Ramos (cell line): ENCODE results near the gene ERCC4.

Experiments used
- in situ Hi-C: fragments of 300-500 bp; cut with MboI; formaldehyde crosslinking; loops from one replicate; pipeline ENCODE4 v1.14.3; 2022; ENCODE audit warnings: low sequenced_read_pairs; ENCODE audit not compliant: unreplicated experiment

The ERCC4 gene

GRCh38 chr16:13940397-13940933 lies 20.5 kb downstream of the ERCC4 start:
- in situ Hi-C loops = loop anchor here (25.0 kb wide), 1 partner anchor 597 kb away; no protein-coding TSS in a partner anchor

DNA sequence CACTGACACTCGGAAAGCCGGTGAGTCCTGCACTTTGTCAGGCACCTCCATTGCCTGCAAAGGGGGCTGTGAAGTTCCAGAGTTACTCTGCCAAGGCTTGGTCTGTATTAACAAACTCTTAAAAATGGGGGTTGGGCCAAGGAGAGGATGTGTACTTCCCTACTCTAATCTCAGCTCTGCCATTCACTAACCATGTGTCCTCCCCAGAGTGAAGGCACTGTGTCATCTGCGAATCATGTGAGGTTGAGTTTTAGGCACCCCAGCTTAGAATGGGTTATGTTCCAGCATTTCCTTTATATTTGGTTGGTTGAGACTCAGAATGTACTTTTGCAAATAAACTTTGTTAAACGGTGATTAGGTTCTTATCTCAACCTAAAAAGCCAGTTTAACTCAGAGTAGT lies 24.9 kb downstream of the ERCC4 start:
- in situ Hi-C loops = loop anchor here (25.0 kb wide), 1 partner anchor 592 kb away; no protein-coding TSS in a partner anchor

GRCh38 chr16:13945744-13946485 lies 26.0 kb downstream of the ERCC4 start:
- in situ Hi-C loops = loop anchor here (25.0 kb wide), 1 partner anchor 591 kb away; no protein-coding TSS in a partner anchor

DNA sequence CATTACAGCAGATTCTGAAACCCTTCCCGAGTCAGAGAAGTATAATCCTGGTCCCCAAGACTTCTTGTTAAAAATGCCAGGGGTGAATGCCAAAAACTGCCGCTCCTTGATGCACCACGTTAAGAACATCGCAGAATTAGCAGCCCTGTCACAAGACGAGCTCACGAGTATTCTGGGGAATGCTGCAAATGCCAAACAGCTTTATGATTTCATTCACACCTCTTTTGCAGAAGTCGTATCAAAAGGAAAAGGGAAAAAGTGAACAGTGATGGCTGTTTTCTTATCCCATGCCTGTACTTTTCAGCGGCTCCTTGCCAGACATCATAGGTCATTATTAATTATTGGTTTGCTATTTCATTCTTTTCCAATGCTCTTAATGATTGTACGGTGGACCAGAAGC lies 28.1 kb downstream of the ERCC4 start:
- in situ Hi-C loops = loop anchor here (25.0 kb wide), 1 partner anchor 589 kb away; no protein-coding TSS in a partner anchor

GRCh38 chr16:13950821-13951547 lies 31.0 kb downstream of the ERCC4 start:
- in situ Hi-C loops = no loop called here

GRCh38 chr16:13951611-13952010 lies 31.7 kb downstream of the ERCC4 start:
- in situ Hi-C loops = no loop called here

DNA sequence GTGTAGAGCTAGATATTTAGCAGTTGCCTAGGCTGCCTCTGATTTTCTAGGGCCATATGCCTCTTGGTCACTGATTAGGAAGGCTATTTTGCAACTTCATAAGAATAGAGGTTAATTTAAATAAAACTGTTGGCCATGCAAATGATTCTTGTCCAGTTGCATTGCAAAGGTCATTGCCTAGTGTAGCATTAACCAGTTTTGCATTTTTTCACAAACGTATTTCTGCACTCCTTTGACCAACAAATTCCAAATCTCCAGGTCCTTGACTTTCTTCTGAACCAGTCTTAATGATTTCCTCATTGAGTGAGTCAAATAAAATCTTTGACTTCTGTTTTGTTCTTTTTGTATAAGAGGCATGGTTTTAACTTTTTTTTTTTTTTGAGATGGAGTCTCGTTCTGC lies 33.5 kb downstream of the ERCC4 start:
- in situ Hi-C loops = no loop called here

DNA sequence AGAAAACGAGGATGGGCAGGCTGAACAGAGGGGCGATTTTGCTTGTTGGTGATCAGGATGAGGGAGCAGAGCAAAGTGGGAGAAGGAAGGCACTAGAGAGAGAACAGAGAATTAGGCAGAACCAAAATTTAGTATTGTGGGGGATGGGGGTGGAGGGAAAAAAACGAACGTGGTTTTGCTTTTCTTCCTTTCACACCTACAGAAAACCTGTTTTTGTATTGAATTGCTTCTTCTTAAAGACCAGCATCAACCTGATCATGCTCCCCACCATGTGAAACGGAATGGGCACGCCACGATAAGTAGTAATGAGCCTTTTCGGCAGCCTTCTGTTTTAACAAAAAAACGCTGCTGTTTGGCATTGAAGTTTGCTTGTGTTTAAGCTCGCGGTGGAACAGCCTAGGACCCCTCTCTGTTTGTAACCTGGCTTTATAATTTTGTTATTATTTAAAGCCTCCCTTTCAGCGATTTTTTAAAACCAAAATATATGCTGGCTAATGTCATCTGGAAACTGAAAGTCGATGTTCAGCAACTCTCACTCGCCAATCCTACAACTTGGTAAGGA lies 36.8 kb downstream of the ERCC4 start:
- in situ Hi-C loops = no loop called here

DNA sequence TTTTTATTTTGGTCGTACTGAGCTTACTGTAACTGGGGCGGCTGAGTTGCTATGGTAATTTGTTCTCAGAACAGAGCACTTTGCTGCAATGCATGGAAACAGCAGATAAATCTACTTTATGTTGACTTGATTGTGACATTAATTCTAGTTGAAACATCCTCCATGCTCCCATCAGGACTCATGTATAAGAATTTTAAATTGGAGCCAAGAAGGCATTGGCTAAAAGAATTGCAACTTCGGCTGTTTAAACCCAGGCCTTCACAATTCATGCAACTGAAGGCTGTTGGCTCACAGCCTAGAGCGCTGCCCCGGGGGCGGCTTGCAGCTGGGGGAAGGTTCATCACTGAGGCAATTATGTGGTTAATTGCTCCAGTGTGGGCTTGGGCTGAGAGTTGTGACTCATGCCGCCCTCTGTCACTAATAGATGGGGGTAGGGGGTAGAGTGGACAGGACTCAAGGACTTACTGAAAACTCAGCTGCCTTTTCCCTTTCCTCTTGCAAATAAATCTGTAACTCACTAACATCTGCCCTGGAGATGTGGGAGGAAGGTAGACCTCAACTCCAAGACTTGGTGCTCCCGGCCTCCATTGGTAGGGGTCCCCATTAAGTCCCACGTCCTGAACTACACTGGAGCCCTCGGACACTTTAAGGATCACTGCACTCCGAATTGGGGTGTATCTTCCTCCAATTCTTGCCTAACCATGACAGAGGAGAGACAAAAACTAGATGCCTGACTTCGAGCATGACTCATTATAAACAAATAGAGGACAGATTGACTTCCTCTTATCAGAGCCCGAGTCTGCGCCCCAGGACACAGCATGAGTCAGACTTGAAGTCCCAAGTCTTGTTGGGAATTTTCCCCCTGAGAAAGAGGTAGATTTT lies 37.5 kb downstream of the ERCC4 start:
- in situ Hi-C loops = no loop called here

DNA sequence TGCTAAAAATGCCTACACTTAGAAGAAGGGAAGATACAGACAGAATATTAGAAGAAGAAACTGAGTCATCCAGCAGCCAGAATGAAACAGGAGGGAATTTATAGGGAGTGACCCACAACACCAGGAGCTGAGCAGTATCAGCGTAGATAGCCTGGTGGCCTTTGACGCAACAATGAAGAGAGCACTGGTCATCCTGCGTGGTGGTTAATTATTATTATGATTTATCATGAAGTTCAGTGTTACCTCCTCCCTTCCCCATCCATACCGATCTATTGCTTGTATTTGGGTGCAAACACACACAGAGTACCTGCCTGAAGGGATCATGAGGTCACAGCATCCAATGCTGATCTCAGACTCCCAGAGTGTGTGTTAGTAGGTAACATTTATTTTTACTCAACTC lies 38.5 kb downstream of the ERCC4 start:
- in situ Hi-C loops = no loop called here

GRCh38 chr16:13959626-13960025 lies 39.7 kb downstream of the ERCC4 start:
- in situ Hi-C loops = no loop called here

- in situ Hi-C loops = no loop called here
These were observed 41.3 kb downstream of the ERCC4 start for GRCh38 chr16:13961099-13961811.

- in situ Hi-C loops = no loop called here
These were observed 42.3 kb downstream of the ERCC4 start for GRCh38 chr16:13962232-13962631.

- in situ Hi-C loops = no loop called here
These were observed 48.9 kb downstream of the ERCC4 start for GRCh38 chr16:13968835-13969234.

DNA sequence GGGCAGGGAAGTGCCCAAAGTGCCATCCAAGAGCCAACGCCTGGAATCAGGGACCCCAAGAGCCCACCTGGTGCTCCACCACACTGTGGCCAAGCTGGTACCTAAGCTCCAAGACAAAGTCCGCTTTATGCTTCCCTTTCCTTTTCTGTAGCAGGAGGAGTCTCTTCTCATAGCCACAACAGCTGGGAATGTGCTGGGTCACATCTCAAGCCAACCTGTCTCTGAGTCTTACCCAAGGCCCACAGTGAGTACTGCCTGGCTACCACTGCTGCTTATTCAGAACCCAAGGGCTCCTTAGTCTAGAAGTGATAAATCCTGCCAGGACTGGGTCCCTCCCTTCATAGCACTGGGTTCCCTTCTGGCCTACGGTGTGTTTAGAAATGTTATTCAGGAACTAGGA lies 49.8 kb downstream of the ERCC4 start:
- in situ Hi-C loops = no loop called here

DNA sequence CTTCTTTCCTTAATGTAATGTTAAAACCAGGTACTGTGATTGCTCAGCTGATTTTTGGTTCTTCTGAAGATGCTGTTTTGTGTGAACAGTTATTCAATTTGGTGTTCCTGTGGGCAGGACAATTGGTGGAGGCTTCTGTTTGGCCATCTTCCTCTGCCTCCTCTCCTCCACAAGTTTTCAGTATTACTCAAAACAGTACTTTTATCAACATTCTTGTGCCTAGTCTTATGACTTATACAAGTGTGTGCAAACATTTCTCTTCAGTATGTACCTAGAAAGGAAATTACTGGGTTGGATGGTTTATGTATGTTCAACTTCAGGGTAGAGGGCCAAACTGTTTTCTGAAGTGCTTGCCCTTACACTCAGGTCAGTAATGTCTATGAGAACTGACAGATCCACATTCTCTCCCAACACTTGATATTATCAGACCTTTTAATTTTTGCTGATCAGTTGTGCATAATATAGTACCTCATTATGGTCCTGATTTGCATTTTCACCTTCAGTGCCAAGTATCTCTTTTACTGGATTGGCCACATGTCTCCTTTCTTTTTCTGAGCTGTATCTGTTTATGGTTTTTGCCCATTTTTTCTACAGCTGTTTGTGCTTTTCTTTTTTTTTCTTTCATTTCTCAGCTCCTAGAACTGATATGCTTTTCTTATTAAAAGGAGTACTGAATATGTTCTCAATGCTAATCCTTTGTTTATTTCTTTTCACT lies 50.9 kb downstream of the ERCC4 start:
- in situ Hi-C loops = no loop called here

DNA sequence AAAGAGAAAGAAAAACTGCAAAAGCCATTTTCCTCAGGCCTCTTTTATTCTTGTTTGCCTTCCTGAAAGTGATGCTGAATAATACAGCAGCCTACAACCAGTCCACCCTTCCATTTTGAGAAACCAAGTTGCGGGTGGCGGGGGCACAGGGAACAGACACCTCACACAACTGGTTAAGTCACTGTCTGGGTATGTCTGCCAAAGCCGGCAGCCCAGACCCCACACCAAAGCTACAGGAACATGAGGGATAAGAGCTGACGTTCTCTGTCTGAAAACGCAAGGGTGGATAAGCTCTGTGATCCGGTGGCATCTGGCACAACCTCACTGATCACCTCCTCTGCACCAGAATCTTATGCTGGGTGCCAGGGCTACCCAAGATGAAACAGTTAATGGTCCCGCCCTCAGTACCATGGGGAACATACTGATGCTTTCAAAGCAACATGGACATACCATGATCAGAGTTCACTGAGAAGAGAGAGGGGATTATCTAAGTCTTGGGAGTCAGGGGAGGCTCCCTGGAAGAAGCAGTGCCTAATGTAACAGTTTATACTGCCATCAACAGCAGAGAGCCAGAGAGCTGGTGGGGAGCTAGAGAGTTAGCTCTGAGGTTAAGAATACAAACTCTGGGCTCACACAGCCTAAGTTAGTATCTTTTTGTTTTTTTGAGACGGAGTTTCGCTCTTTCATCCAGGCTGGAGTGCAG lies 53.5 kb downstream of the ERCC4 start:
- in situ Hi-C loops = no loop called here

- in situ Hi-C loops = no loop called here
These were observed 57.2 kb downstream of the ERCC4 start for GRCh38 chr16:13977177-13977576.
